Glomerular endothelial cell (primary cell): ENCODE data around the gene PLLP. TPM values are rescaled to one million over a fixed set of nuclear protein-coding genes. Genes with fewer than 3 reads are reported as not detected.

Source experiments
- DNase-seq: peaks from one replicate; pipeline ENCODE4 v3.0.0-alpha.2; 2011; ENCODE audit warnings: low read depth, low spot score; ENCODE audit errors: extremely low read depth
- total RNA-seq: library from RNA; depleted of rRNA; stranded (reverse); fragments of >200 nt; gene quantifications from 2 replicates; pipeline ENCODE4 v1.2.3, GENCODE V29; 2015

The PLLP gene
- 3.5 and 15.9 TPM in 2 replicates for total RNA-seq

DNA sequence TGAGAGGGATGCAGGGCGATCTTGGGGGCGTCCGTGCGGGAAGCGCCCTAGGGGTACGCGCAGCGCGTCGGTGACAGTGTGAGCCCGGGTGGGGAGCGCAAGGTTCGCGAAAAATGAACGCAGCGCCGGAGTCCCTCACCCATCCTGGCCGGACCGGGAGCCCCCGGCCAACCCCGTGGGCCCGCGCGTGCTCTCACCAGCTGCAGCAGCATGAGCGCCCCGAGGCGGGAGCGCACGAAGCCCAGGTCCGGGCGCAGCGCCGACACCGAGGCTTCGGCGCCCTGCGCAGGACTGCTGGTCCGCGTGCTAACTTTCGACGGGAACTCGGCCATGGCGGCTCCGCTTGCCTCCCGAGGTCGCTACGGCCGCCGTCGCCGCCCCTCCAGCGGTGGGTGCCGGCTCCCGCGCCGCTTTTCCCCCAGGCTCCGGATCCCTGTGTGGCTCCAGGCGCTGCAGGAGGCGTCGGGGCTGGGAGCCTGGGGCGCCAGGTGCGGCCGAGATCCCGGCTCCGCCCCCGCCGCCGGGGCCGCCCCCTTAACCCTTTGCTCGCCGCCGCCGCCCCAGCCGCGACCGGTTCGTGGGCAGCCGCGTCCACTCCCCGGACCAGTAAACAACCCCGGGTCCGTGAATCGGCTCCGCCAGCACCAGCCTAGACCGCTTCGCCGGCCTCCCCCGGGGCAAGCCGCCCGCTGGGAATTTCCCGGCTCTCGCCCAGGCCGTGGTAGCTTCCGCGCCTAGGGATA lies at the start of gene PLLP:
TSS of gene PLLP (minus strand) at position 464 of the 743 bp plus-strand sequence. CDS start at position 332, 132 bp downstream.
- DNase-seq: no peak

GRCh38 chr16:57333402-57333801 lies 48.9 kb upstream of the PLLP start:
- no peak for DNase-seq

GRCh38 chr16:57331355-57331754 lies 46.9 kb upstream of the PLLP start:
- DNase-seq: no peak

DNA sequence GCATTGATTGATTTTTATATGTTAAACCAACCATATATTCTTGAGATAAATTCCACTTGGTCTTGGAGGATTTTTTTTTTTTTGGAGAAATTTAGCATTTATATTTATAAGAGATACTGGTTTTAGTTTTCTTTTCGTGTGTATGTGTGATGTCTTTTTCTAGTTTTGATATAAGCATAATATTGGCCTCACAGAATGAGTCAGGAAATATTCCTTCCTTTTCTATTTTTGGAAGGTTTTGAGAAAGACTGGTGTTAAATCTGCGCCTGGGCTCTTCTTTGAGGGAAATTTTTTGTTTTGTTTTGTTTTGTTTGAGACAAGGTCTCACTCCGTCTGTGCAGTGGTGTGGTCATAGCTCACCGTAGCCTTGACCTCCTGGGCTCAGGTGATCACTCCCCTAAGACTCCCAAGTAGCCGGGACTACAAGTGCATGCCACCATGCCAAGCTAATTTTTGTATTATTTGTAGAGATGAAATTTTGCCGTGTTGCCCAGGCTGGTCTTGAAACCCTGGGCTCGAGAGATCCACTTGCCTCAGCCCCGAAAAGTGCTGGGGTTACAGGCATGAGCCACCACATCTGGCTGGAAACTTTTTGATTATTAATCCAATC lies 45.4 kb upstream of the PLLP start:
- no peak for DNase-seq

DNA sequence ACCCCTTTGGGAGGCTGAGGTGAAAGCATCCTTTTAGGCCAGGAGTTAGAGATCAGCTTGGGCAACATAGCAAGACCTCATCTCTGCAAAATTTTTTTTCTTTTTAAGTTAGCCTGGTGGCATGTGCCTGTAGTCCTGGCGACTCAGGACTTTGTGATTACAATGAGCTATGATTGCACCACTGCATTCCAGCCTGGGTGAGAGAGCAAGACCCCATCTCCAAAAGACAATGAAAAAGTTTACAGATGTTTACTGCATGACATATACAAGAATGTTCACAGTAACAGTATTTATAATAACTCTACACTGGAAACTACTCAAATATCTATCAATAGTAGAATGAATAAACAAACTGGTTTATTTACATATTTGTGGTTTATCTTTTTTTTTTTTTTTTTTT lies 41.0 kb upstream of the PLLP start:
- DNase-seq: no peak

DNA sequence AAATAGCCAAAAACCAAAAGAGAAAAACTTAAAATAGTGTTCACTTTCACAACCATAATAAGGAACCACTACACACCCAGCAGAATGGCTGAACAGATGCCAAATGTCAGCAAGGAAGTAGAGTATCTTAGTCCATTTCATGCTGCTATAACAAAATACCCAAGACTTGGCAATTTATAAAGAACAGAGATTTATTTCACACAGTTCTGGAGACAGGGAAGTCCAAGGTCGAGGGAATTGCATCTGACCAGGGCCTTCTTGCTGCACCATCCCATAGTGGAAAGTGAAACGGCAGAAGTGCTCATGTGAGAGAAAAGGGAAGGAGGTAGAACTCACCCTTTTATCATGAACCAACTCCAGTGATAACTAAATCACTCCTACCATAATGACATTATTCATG lies 40.3 kb upstream of the PLLP start:
- DNase-seq: no peak

GRCh38 chr16:57319646-57320045 lies 35.2 kb upstream of the PLLP start:
- no peak for DNase-seq

- no peak for DNase-seq
Measured at GRCh38 chr16:57318240-57318970, 33.9 kb upstream of the PLLP start.

GRCh38 chr16:57316390-57317017 lies 32.0 kb upstream of the PLLP start:
- peak; percentile 91 for DNase-seq

DNA sequence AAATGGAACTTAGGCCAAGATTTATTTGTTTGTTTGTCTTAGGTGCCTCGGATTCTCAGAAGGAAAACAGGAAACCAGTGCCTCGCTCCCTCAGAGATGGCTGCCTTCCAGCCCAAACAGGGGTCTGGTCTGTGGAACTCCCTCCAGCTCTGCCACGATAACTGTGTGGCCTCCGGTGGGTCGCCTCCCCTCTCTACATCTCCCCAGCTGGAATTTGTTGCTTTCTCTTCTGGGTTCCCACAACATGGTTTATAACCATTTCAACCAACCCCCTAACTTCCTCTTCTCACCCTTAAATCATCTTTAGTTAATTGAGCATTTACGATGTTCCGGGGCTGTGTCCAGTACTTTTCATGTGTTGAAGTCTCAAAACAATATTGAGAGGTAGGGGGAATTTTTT lies 30.9 kb upstream of the PLLP start:
- DNase-seq: no peak

- no peak for DNase-seq
Measured at GRCh38 chr16:57314161-57314785, 29.8 kb upstream of the PLLP start.

DNA sequence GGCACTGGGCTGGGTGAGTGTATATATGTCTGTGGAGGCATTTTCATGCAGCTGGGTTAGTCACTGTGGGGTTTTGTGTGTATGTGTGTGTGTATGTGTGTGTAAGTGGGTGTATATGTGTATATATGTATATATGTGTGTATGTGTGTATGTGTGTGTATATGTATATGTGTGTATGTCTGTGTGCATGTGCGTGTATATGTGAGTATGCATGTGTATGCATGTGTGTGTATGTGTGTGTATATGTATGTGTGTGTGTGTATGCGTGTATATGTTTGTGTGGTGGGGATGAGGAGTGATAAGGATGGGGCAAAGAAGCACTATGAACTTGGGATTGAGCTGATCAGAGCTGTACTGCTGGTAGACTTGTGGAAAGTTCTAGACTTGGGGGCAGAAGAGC lies 29.0 kb upstream of the PLLP start:
- DNase-seq: no peak

DNA sequence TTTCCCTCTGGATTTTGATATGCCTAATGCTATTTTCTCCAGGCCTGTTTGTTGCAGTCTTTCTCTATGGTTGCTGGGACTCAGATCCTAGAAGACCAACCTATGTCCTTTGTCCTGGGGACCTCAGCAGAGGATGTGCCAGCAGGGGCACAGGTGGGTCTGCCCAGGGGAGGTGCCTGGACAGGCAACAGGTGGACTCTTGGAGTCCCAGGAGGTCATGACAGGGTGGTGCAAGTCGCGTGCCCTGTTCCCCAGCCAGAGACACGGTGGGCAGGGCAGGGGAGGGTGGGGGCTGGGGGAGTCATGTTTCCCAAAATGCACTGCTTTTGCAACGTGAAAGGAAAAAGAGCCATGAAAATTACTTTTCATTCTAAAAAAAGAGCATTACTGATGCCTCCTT lies 26.3 kb upstream of the PLLP start:
- DNase-seq: no peak

DNA sequence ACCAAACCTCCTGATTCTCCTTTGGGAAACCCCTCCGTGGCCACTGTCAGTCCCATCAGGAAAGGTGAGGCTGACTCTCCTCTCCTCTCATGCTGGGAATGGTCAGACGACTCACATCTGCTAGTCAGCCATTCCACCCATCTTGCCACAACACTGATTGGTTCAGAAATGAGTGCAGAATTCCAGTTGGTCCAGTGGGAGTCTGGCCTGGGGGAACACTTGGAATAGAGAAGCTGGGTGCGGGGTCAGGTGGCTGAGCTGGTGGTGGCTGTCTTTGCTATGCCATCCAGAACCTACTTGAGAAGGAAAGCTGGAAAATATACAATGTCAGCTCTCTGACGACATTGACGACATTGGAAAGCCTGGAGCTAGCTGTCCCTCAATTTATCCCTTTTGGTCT lies 23.6 kb upstream of the PLLP start:
- DNase-seq: no peak

DNA sequence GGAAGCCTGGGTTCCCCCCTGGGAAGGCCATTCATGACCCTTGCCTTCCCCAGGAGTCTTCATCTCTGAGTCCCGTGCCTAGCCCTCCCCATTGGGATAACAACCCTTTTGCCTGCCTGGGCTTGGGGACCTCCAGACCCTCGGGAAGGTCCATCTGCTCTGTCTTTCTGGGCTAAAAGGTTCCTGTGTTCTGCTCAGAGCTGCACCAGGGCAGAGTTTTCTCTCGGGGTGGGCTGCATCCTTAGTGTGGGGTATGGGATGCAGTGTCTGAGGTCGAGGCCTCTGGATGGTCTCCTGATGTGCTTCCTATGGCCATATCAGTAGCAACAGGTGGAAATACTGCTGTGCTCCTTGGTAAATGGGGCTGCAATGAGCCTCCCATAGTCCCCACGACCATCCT lies 22.9 kb upstream of the PLLP start:
- DNase-seq: no peak

GRCh38 chr16:57306676-57307341 lies 22.3 kb upstream of the PLLP start:
- DNase-seq: no peak

DNA sequence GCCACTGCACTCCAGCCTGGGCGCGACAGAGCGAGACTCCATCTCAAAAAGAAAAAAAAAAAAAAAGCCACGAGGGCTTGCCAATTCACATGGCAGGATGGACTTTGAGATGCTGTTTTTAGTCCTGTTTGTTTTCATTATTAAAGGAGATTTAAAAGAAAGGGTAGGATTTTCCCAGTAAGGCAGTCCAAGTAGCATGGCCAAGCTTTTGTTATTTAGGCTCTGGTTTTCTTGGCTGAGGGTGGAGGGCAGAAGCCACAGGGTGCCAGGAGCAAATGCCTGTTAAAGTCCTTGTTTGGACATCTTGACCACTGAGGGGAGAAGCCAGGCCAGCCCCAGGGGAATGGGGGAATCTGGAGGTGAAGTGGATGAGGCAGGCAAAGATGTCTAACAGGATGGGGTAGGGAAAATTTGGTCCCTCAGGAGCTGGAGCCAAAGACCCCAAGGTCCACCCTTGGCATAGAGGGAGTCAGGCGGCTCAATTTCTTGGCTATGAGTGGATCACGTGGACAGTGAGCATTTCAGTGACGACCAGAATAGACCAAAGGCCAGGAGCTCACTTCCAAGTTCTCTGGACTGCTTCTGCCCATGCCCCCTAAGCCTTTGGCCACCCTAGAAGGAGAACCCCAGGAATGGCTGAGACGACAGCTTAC lies 20.8 kb upstream of the PLLP start:
- DNase-seq: no peak

DNA sequence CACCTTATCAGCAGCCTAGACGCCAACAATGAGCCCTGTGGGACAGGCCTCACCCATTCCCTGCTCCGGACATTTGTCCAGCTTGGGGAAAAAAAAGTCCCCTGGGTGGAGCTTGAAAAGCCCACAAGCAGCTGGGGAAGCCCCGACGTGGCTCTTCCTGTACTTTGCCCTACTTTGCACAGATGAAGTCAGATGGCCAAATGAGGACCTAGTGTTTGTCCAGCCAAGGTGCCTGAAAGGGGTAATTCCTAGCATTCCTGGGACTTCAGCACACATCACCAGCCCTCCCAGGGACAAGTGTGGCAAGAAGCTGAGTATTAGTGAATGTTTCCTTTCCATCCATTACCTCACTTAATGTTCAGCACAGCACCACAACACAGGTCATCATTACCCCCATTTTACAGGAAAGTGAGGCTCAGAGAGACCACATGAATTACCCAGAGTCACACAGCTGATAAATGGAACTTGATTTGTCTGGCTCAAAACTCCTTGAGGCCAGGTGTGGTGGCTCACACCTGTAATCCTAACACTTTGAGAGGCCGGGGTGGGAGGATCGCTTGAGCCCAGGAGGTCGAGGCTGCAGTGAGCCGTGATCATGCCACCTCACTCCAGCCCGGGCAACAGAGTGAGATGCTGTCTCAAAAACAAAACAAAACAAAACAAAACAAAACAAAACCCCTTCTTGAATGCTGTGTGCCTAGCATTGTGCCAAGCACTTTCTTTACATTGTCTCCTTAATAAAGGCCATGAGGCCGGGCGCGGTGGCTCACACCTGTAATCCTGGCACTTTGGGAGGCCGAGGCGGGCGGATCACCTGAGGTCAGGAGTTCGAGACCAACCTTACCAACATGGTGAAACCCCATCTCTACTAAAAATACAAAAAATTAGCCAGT lies 19.9 kb upstream of the PLLP start:
- peak; percentile 41 for DNase-seq

DNA sequence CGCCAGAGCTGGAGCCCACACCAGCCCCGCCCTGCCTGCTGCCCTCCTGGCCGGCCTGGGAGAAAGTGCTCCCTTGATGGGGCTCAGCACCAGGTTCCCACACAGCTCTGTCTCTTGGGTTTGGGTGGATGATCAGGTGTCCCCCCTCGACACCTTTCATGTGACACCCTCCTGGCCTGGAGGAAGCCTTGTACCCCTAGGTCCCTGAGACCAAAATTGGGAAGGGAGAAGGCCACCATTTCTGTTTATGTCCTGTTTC lies 19.4 kb upstream of the PLLP start:
- no peak for DNase-seq
